ENCODE results near the gene FARP1.

The FARP1 gene

GRCh38 chr13:98175043-98175442 is 32.1 kb downstream of the FARP1 start:
- ChIA-PET CTCF (no interaction called here), POLR2A (interaction anchor here (0.6 to 0.9 kb wide), 2 partner anchors 20 to 27 kb away, joined by 3 read pairs; no protein-coding TSS in a partner anchor)
- TF ChIP-seq CTCF (IDR thresholded peaks at IDR 0.05; ENCODE audit: insufficient read depth, low read length, missing control alignments): no peak

DNA sequence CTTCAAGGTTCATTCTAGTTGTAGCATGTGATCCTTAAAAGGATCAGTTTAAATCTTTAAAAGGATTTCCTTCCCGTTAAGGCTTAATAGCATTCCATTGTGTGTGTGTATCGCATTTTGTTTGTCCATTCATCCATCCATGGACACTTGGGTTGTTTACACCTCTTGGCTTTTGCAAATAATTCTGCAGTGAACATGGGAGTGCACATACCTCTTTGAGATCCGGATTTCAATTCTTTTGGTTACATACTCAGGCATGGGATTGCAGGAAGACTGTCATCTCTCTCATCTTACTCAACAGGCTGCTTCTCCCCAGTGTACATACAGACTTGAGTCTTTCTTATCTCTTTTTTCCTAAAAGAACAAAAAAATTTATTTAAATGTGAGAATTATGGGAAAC is 32.9 kb downstream of the FARP1 start:
- CTCF ChIA-PET: no interaction called here
- POLR2A ChIA-PET: no interaction called here
- no peak for DNase-seq (ENCODE audit: low read depth, low spot score)
- no peak overlapping the region for H3K4me3 ChIP-seq (ENCODE audit: low read depth, low read length)
- no peak for TF ChIP-seq CTCF (IDR thresholded peaks at IDR 0.05; ENCODE audit: insufficient read depth, low read length, missing control alignments)

More at GRCh38 chr13:98175043-98175442, 32.1 kb downstream of the FARP1 start:
- no peak overlapping the region for H3K4me3 ChIP-seq (ENCODE audit: low read depth, low read length)
- no peak for DNase-seq (ENCODE audit: low read depth, low spot score)

DNA sequence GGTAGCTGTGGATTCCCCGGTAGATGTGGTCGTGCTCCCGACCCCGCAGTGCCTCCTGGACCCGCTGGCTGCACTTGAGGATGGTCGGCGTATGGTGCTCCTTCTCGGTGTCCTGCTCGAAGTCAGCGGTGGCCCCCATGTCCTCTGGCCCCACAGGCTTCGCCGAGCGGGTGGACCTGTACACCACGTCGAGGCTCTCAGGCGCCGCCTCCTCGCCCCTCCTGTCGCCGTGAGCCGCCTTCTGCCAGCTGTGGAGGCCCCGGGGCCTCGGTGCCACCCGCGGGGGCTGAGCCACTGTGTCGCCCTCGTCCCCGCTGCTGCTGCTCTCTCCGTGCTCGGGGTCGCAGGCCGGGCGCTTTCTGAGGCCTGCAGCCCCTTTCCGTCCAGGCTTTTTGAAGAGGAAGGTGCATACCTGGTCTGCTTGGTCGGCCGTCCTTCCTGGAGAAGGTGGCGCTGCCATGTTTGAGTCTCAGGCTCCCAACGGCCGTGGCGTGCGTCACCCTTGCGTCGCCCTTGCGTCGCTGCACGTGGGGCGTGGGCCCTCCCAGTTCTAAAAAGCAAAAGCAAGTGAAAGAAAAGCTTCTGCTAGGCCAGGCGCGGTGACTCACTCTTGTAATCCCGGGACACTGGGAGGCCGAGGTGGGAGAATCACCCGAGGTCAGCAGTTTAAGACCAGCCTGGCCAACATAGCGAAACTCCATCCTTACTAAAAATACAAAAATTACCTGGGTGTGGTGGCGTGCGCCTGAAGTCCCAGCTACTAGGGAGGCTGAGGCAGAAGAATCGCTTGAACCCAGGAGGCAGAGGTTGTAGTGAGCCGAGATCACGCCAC is 34.1 kb downstream of the FARP1 start, which contains the start of gene RNF113B:
Gene RNF113B, minus strand, starts transcription at position 493 of the 832 bp plus-strand sequence. Its CDS starts 33 bp downstream, at position 460.
- H3K4me3 ChIP-seq (ENCODE audit: low read depth, low read length): no peak within 1 kb of the TSS
- TF ChIP-seq CTCF (IDR thresholded peaks at IDR 0.05; ENCODE audit: insufficient read depth, low read length, missing control alignments): no peak
- CTCF ChIA-PET: no interaction called here
- DNase-seq (ENCODE audit: low read depth, low spot score): no peak
- POLR2A ChIA-PET: no interaction called here

DNA sequence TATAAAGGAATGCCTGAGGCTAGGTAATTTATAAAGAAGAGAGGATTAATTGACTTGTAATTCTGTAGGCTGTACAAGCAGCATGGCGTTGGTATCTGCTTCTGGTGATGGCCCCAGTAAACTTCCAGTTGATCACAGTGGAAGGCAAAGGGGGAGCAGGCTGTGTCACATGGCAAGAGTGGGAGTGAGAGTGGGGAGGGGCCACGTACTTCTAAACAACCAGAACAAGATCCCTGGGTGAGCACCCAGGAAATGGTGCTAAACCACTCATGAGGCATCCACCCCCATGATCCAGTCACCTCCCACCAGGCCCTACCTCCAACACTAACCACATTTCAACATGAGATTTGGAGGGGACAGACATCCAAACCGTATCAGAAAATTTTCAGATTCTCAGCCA is 37.2 kb downstream of the FARP1 start:
- no peak for TF ChIP-seq CTCF (IDR thresholded peaks at IDR 0.05; ENCODE audit: insufficient read depth, low read length, missing control alignments)
- H3K4me3 ChIP-seq (ENCODE audit: low read depth, low read length): no peak overlapping the region
- no peak for DNase-seq (ENCODE audit: low read depth, low spot score)
- POLR2A ChIA-PET: no interaction called here
- CTCF ChIA-PET: no interaction called here

GRCh38 chr13:98181111-98181815 is 38.4 kb downstream of the FARP1 start:
- POLR2A ChIA-PET: no interaction called here
- H3K4me3 ChIP-seq (ENCODE audit: low read depth, low read length): no peak overlapping the region
- no peak for TF ChIP-seq CTCF (IDR thresholded peaks at IDR 0.05; ENCODE audit: insufficient read depth, low read length, missing control alignments)
- no peak for DNase-seq (ENCODE audit: low read depth, low spot score)
- CTCF ChIA-PET: interaction anchor here (1.3 kb wide), 1 partner anchor 148 kb away, joined by 3 read pairs; no protein-coding TSS in a partner anchor

DNA sequence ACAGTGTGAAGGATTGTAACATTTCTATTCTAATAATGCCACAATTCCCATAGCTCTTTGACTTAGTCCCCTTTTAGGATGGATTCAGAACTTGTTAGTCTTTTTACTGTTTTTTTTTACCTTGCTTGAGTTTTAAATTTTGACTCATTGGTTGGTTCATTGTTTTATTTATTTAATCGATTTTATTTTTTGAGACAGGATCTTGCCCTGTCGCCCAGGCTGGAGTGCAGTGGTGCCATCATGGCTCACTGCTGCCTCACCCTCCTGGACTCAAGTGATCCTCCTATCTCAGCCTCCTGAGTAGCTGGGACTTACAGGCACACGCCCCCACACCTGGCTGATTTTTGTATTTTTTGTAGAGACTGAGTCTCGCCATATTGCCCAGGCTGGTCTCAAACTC is 39.3 kb downstream of the FARP1 start:
- ChIA-PET POLR2A (no interaction called here), CTCF (interaction anchor here (1.3 kb wide), 1 partner anchor 149 kb away, joined by 3 read pairs; no protein-coding TSS in a partner anchor)
- TF ChIP-seq CTCF (IDR thresholded peaks at IDR 0.05; ENCODE audit: insufficient read depth, low read length, missing control alignments): no peak
- DNase-seq (ENCODE audit: low read depth, low spot score): no peak
- H3K4me3 ChIP-seq (ENCODE audit: low read depth, low read length): no peak overlapping the region

Measured in AG04449 (cell line).